Neutrophil (primary cell): Measurements from ENCODE around the gene FABP1.

Experiments used
- H3K27ac ChIP-seq: fragments of 200-600 bp; sonication (generic); 2 replicates; pipeline ENCODE4 v1.5.1; 2016; ENCODE audit warnings: mild to moderate bottlenecking, moderate library complexity
- H3K27me3 ChIP-seq: fragments of 200-600 bp; sonication (generic); 2 replicates; pipeline ENCODE4 v1.6.0; 2016; ENCODE audit warnings: mild to moderate bottlenecking
- H3K36me3 ChIP-seq: fragments of 200-600 bp; sonication (generic); 2 replicates; pipeline ENCODE4 v1.5.1; 2017
- H3K4me1 ChIP-seq, 2 experiments: fragments of 200-600 bp in 1 of 2; sonication (generic) in 1 of 2; 1 replicate in 1 of 2; 2 replicates in 1 of 2; pipeline versions ENCODE4 v1.5.1 to v1.6.1; 2013 to 2016; ENCODE audit warnings: low read depth in 1 of 2, low read length in 1 of 2, mild to moderate bottlenecking in 1 of 2, moderate library complexity in 1 of 2; ENCODE audit not compliant: control insufficient read depth in 1 of 2, insufficient read depth in 1 of 2
- H3K4me3 ChIP-seq, 2 experiments: fragments of 200-600 bp in 1 of 2; sonication (generic) in 1 of 2; 1 replicate in 1 of 2; 2 replicates in 1 of 2; pipeline ENCODE4 v1.5.1; 2013 to 2016; ENCODE audit warnings: low read depth in 1 of 2, low read length in 1 of 2, mild to moderate bottlenecking in 1 of 2, moderate library complexity in 1 of 2
- H3K9me3 ChIP-seq: fragments of 200-600 bp; sonication (generic); 2 replicates; pipeline ENCODE4 v1.5.1; 2016
- TF ChIP-seq, protein P1 (sequence below): fragments of 200-600 bp; sonication (generic); IDR thresholded peaks from 2 replicates; pipeline ENCODE4 v1.5.1; 2016; ENCODE audit warnings: antibody characterized with exemption

FABP1 gene

GRCh38 chr2:88125344-88125923 is 2.4 kb downstream of the FABP1 start:
- TF ChIP-seq, protein P1, sequence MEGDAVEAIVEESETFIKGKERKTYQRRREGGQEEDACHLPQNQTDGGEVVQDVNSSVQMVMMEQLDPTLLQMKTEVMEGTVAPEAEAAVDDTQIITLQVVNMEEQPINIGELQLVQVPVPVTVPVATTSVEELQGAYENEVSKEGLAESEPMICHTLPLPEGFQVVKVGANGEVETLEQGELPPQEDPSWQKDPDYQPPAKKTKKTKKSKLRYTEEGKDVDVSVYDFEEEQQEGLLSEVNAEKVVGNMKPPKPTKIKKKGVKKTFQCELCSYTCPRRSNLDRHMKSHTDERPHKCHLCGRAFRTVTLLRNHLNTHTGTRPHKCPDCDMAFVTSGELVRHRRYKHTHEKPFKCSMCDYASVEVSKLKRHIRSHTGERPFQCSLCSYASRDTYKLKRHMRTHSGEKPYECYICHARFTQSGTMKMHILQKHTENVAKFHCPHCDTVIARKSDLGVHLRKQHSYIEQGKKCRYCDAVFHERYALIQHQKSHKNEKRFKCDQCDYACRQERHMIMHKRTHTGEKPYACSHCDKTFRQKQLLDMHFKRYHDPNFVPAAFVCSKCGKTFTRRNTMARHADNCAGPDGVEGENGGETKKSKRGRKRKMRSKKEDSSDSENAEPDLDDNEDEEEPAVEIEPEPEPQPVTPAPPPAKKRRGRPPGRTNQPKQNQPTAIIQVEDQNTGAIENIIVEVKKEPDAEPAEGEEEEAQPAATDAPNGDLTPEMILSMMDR, result no peak
- Histone ChIP-seq H3K27me3 (peaks cover 14% of the 10 kb centered on the region), H3K27ac (no peak overlapping the region)

DNA sequence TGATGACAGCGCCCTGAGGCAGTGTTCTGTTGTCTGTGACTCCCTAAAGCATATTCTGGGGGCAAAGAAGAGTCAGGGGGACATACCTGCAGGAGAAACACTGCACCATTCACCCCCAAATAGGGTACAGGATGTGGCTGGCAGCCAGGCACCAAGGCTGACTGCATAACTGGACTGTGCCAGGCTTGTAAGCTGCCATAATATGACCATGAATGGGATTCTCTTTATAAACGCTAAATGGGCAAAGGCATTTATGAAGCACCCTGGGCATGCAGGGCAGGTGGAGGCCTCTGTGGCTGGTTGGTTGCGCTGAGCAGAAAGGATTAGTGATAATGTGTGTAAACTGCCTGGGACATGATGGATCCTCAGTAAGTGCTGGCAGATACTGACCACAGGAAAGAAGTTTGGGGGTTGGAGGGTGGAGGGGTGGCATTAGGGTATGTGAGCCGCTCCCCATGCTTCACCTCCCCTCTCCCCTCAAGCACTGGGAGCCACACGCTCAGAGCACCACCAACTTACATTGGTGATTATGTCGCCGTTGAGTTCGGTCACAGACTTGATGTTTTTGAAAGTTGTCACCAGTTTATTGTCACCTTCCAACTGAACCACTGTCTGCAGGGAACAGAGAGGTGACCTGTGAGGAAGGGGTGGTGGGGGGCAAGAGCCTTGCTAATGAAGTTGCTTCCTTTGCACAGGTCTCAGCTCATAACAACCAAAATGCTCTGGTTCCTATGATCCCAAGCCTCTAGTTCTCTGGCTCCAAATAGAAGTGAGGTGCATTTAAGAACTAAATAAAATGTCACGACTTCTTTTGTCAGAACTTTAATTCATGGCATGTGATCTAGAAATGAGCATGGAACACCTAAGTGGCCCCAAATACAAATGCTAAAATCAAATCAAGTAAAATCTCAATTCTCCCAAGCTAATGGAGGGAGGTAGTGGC is 3.6 kb downstream of the FABP1 start:
- no peaks in the 10 kb centered on the region for H3K36me3 ChIP-seq
- TF ChIP-seq, protein P1, result no peak
- no peaks in the 10 kb centered on the region for H3K9me3 ChIP-seq
- H3K27me3 ChIP-seq, result peaks cover 14% of the 10 kb centered on the region
- no peaks in the 10 kb centered on the region for H3K4me1 ChIP-seq
- no peak overlapping the region for H3K27ac ChIP-seq
- H3K4me3 ChIP-seq, result no peak overlapping the region

More at GRCh38 chr2:88125344-88125923, 2.4 kb downstream of the FABP1 start:
- Histone ChIP-seq H3K36me3 (no peaks in the 10 kb centered on the region), H3K4me3 (no peak overlapping the region), H3K9me3 (no peaks in the 10 kb centered on the region), H3K4me1 (no peaks in the 10 kb centered on the region)

GRCh38 chr2:88123164-88123974 is 4.5 kb downstream of the FABP1 start:
- Histone ChIP-seq H3K4me3 (no peak overlapping the region), H3K27ac (no peak overlapping the region), H3K36me3 (no peaks in the 10 kb centered on the region), H3K9me3 (no peaks in the 10 kb centered on the region), H3K27me3 (peaks cover 14% of the 10 kb centered on the region), H3K4me1 (no peaks in the 10 kb centered on the region)
- TF ChIP-seq, protein P1, result no peak

DNA sequence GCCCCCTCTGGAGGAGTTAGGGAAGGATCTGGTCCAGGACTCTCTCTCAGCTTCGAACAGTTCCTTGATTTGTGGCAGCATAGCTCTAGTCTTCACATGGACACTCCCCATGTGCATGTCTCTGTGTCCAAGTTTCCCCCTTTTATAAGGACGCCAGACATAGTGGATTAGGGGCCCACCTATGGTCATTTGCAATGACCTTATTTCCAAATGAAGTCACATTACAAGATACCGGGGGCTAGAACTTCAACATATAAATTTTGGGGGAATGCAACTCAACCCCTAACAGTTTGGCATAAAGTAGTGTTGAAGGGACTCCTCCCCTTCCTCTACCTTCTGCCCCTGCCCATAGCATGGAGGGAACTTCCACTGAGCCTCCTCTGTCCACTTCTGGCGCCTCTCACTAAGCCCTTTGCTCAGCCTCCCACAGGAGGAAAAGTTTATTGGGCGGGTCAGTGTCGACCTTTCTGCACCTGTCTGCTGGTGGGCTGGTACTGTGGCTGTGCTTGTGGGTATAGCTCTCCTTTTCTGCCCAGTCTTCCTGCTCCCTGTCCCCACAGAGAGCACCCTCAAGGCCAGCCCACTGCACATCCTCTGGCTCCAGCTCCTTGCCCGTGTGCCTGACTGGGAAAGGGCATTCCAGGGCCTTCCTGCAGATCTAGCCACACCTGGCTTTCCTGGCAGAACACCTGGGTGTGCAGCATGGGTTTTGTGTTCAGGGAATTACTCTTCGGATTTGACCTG is 5.5 kb downstream of the FABP1 start:
- Histone ChIP-seq H3K4me3 (no peak overlapping the region), H3K4me1 (no peaks in the 10 kb centered on the region), H3K36me3 (no peaks in the 10 kb centered on the region), H3K27ac (no peak overlapping the region), H3K9me3 (no peaks in the 10 kb centered on the region), H3K27me3 (peaks cover 14% of the 10 kb centered on the region)
- TF ChIP-seq, protein P1, result no peak

DNA sequence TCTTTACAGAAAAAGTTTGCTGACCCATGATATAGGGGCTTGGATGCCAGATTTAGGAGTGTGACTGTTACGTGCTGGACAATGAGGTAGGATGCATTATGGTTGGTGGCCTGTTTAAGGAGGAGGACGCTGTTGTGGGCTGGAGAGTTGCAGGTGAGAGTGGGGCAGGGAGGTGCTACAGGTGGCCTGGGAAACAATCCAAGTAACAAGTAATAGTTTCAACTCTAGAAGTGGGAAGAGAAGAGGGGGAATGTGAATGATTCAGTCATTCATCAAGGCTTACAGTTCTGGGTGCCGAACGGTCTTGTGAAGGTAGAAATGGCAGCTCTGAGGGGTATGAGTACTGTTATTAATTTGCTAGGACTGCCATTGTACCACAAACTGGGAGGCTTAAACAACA is 6.2 kb downstream of the FABP1 start:
- Histone ChIP-seq H3K9me3 (no peaks in the 10 kb centered on the region), H3K4me1 (no peaks in the 10 kb centered on the region), H3K27me3 (peaks cover 12% of the 10 kb centered on the region), H3K27ac (no peak overlapping the region), H3K36me3 (no peaks in the 10 kb centered on the region), H3K4me3 (no peak overlapping the region)
- TF ChIP-seq, protein P1, result no peak
